HepG2 (cell line): ENCODE measurements around the gene PPP1R13B. TPM values are rescaled to one million over a fixed set of nuclear protein-coding genes. Genes with fewer than 3 reads are reported as not detected.

Experiments
- JUN ChIP-seq: sonication (generic); formaldehyde crosslinking; IDR thresholded peaks from 2 replicates; pipeline ENCODE4 v1.4.0; 2020; ENCODE audit warnings: mild to moderate bottlenecking, missing genetic modification reagents
- JUNB ChIP-seq: sonication (generic); formaldehyde crosslinking; IDR thresholded peaks from 2 replicates; pipeline ENCODE4 v1.8.0; 2022; ENCODE audit warnings: missing genetic modification reagents, mild to moderate bottlenecking, borderline replicate concordance
- KAT7 ChIP-seq: IDR thresholded peaks from 2 replicates; pipeline ENCODE4 v1.6.1; 2018; ENCODE audit warnings: borderline replicate concordance, missing compliant biosample characterization
- MTF2 ChIP-seq: sonication (generic); formaldehyde crosslinking; IDR thresholded peaks from 2 replicates; pipeline ENCODE4 v1.5.0; 2020; ENCODE audit warnings: missing genetic modification reagents, borderline replicate concordance
- NCOA5 ChIP-seq: sonication (generic); formaldehyde crosslinking; IDR thresholded peaks from 2 replicates; pipeline ENCODE4 v1.4.0; 2020; ENCODE audit warnings: missing genetic modification reagents
- SIX4 ChIP-seq: sonication (generic); formaldehyde crosslinking; IDR thresholded peaks from 2 replicates; pipeline ENCODE4 v1.4.0; 2020; ENCODE audit warnings: missing genetic modification reagents
- SOX6 ChIP-seq, 2 experiments: fragments of 450-650 bp in 1 of 2; sonication (generic) in 1 of 2; formaldehyde crosslinking in 1 of 2; IDR thresholded peaks; 2 replicates each; pipeline versions ENCODE4 v1.4.0 to v1.6.1; 2017 to 2020; ENCODE audit warnings: antibody characterized with exemption in 1 of 2, mild to moderate bottlenecking in 1 of 2, missing genetic modification reagents in 1 of 2
- SSRP1 ChIP-seq: IDR thresholded peaks from 2 replicates; pipeline ENCODE4 v1.6.1; 2016; ENCODE audit warnings: control low read depth
- ZBTB21 ChIP-seq: sonication (generic); formaldehyde crosslinking; IDR thresholded peaks from 2 replicates; pipeline ENCODE4 v1.4.0; 2020; ENCODE audit warnings: missing genetic modification reagents
- ZMYM4 ChIP-seq: sonication (generic); formaldehyde crosslinking; IDR thresholded peaks from 2 replicates; pipeline ENCODE4 v1.8.1; 2023; ENCODE audit warnings: mild to moderate bottlenecking, missing genetic modification reagents
- ZNF367 ChIP-seq: sonication (generic); formaldehyde crosslinking; IDR thresholded peaks from 2 replicates; pipeline ENCODE4 v1.4.0; 2020; ENCODE audit warnings: missing genetic modification reagents, borderline replicate concordance
- ZNF547 ChIP-seq: sonication (generic); formaldehyde crosslinking; IDR thresholded peaks from 2 replicates; pipeline ENCODE4 v1.5.1; 2020; ENCODE audit warnings: mild to moderate bottlenecking, missing genetic modification reagents
- ZNF644 ChIP-seq: IDR thresholded peaks from 2 replicates; pipeline ENCODE4 v1.6.1; 2016; ENCODE audit warnings: low read depth
- ZNF709 ChIP-seq: sonication (generic); formaldehyde crosslinking; IDR thresholded peaks from 2 replicates; pipeline ENCODE4 v1.5.0; 2020; ENCODE audit warnings: mild to moderate bottlenecking, missing genetic modification reagents
- ZNF780A ChIP-seq: sonication (generic); formaldehyde crosslinking; IDR thresholded peaks from 2 replicates; pipeline ENCODE4 v1.8.0; 2022; ENCODE audit warnings: mild to moderate bottlenecking, missing genetic modification reagents, moderate library complexity
- ZNF891 ChIP-seq: sonication (generic); formaldehyde crosslinking; IDR thresholded peaks from 2 replicates; pipeline ENCODE4 v1.5.0; 2020; ENCODE audit warnings: mild to moderate bottlenecking, missing genetic modification reagents
- ZSCAN30 ChIP-seq: sonication (generic); formaldehyde crosslinking; IDR thresholded peaks from 2 replicates; pipeline ENCODE4 v1.5.0; 2020; ENCODE audit warnings: mild to moderate bottlenecking, missing genetic modification reagents
- ZZZ3 ChIP-seq: sonication (generic); formaldehyde crosslinking; IDR thresholded peaks from 2 replicates; pipeline ENCODE4 v1.4.0; 2020; ENCODE audit warnings: missing genetic modification reagents, mild to moderate bottlenecking, borderline replicate concordance
- polyA plus RNA-seq, 8 experiments: library from polyadenylated mRNA; depleted of rRNA in 3 of 8; stranded (reverse) in 7 of 8; unstranded in 1 of 8; fragments of >200 nt; fragmentation: Illumina TruSeq in 4 of 8; extraction: Trizol in 4 of 8; gene quantifications; 2 replicates each; pipeline versions ENCODE4 v1.2.1 to v1.2.3, GENCODE V29; 2011 to 2016; ENCODE audit warnings: low read depth in 4 of 8, missing spikeins in 1 of 8, mixed read lengths in 1 of 8; ENCODE audit not compliant: insufficient read depth in 1 of 8
- total RNA-seq, 5 experiments: library from RNA; depleted of rRNA; stranded (reverse); fragments of >200 nt; fragmentation: Illumina TruSeq; extraction: Trizol; gene quantifications; 2 replicates each; pipeline ENCODE4 v1.2.3, GENCODE V29; 2016; ENCODE audit warnings: low read depth in 1 of 5
- TF ChIP-seq, protein P1 (sequence below): sonication (generic); formaldehyde crosslinking; IDR thresholded peaks from 2 replicates; pipeline ENCODE4 v1.4.0; 2020; ENCODE audit warnings: missing genetic modification reagents
- TF ChIP-seq, protein P2 (sequence below): sonication (generic); formaldehyde crosslinking; IDR thresholded peaks from 2 replicates; pipeline ENCODE4 v1.4.0; 2020; ENCODE audit warnings: mild to moderate bottlenecking, missing genetic modification reagents, borderline replicate concordance
- TF ChIP-seq, protein P3 (sequence below): IDR thresholded peaks from 2 replicates; pipeline ENCODE4 v1.6.1; 2018; ENCODE audit warnings: missing genetic modification reagents, mild to moderate bottlenecking, missing compliant biosample characterization
- TF ChIP-seq, protein P4 (sequence below): sonication (generic); formaldehyde crosslinking; conservative IDR thresholded peaks from 2 replicates; pipeline ENCODE4 v1.5.0; 2020; ENCODE audit warnings: missing genetic modification reagents

PPP1R13B gene
- total and polyA plus RNA-seq, 2 of the 13 experiments (the other 11 are each of a cell fraction or from before 2014, with no cell fraction given) = 4.6 to 9.4 TPM

GRCh38 chr14:103879570-103880347 is 32.4 kb upstream of the PPP1R13B start (continued):
- TF ChIP-seq, protein P1, sequence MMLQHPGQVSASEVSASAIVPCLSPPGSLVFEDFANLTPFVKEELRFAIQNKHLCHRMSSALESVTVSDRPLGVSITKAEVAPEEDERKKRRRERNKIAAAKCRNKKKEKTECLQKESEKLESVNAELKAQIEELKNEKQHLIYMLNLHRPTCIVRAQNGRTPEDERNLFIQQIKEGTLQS = 0 out of 2 replicates have a peak, but pooled peaks have one; percentile 62
- peak; percentile 92 for TF ChIP-seq KAT7 (CRISPR knock-in tag)
- no peak for TF ChIP-seq JUN
- TF ChIP-seq, protein P2, sequence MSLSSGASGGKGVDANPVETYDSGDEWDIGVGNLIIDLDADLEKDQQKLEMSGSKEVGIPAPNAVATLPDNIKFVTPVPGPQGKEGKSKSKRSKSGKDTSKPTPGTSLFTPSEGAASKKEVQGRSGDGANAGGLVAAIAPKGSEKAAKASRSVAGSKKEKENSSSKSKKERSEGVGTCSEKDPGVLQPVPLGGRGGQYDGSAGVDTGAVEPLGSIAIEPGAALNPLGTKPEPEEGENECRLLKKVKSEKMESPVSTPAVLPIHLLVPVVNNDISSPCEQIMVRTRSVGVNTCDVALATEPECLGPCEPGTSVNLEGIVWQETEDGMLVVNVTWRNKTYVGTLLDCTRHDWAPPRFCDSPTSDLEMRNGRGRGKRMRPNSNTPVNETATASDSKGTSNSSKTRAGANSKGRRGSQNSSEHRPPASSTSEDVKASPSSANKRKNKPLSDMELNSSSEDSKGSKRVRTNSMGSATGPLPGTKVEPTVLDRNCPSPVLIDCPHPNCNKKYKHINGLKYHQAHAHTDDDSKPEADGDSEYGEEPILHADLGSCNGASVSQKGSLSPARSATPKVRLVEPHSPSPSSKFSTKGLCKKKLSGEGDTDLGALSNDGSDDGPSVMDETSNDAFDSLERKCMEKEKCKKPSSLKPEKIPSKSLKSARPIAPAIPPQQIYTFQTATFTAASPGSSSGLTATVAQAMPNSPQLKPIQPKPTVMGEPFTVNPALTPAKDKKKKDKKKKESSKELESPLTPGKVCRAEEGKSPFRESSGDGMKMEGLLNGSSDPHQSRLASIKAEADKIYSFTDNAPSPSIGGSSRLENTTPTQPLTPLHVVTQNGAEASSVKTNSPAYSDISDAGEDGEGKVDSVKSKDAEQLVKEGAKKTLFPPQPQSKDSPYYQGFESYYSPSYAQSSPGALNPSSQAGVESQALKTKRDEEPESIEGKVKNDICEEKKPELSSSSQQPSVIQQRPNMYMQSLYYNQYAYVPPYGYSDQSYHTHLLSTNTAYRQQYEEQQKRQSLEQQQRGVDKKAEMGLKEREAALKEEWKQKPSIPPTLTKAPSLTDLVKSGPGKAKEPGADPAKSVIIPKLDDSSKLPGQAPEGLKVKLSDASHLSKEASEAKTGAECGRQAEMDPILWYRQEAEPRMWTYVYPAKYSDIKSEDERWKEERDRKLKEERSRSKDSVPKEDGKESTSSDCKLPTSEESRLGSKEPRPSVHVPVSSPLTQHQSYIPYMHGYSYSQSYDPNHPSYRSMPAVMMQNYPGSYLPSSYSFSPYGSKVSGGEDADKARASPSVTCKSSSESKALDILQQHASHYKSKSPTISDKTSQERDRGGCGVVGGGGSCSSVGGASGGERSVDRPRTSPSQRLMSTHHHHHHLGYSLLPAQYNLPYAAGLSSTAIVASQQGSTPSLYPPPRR = peak; percentile 85; the same call in 1 of the 2 replicates
- no peak for TF ChIP-seq ZZZ3 (CRISPR knock-in tag)
- TF ChIP-seq SSRP1 = no peak
- TF ChIP-seq SIX4 (CRISPR knock-in tag) = no peak; the same call in 1 of the 2 replicates
- no peak for TF ChIP-seq NCOA5 (CRISPR knock-in tag)
- TF ChIP-seq SOX6 (IDR thresholded peaks at IDR 0.05) = no peak
- peak; percentile 94 for TF ChIP-seq SOX6 (CRISPR knock-in tag; IDR thresholded peaks at IDR 0.05)
- peak; percentile 39; the same call in 1 of the 2 replicates for TF ChIP-seq ZBTB21 (CRISPR knock-in tag)
- peak; percentile 65; the same call in 1 of the 2 replicates for TF ChIP-seq ZNF891 (CRISPR knock-in tag)
- no peak for TF ChIP-seq ZNF367 (CRISPR knock-in tag)
- peak; percentile 69; the same call in 1 of the 2 replicates for TF ChIP-seq ZMYM4 (CRISPR knock-in tag)
- TF ChIP-seq ZNF644 = 0 out of 2 replicates have a peak, but pooled peaks have one; percentile 8
- TF ChIP-seq, protein P3, sequence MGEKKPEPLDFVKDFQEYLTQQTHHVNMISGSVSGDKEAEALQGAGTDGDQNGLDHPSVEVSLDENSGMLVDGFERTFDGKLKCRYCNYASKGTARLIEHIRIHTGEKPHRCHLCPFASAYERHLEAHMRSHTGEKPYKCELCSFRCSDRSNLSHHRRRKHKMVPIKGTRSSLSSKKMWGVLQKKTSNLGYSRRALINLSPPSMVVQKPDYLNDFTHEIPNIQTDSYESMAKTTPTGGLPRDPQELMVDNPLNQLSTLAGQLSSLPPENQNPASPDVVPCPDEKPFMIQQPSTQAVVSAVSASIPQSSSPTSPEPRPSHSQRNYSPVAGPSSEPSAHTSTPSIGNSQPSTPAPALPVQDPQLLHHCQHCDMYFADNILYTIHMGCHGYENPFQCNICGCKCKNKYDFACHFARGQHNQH (CRISPR knock-in tag) = peak; percentile 96; the same call in 1 of the 2 replicates
- no peak for TF ChIP-seq ZNF709
- no peak for TF ChIP-seq MTF2 (CRISPR knock-in tag)
- TF ChIP-seq ZSCAN30 = no peak
- TF ChIP-seq, protein P4, sequence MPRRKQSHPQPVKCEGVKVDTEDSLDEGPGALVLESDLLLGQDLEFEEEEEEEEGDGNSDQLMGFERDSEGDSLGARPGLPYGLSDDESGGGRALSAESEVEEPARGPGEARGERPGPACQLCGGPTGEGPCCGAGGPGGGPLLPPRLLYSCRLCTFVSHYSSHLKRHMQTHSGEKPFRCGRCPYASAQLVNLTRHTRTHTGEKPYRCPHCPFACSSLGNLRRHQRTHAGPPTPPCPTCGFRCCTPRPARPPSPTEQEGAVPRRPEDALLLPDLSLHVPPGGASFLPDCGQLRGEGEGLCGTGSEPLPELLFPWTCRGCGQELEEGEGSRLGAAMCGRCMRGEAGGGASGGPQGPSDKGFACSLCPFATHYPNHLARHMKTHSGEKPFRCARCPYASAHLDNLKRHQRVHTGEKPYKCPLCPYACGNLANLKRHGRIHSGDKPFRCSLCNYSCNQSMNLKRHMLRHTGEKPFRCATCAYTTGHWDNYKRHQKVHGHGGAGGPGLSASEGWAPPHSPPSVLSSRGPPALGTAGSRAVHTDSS (CRISPR knock-in tag) = no peak
- no peak for TF ChIP-seq JUNB (CRISPR knock-in tag)
- no peak for TF ChIP-seq ZNF780A (CRISPR knock-in tag)
- TF ChIP-seq ZNF547 (CRISPR knock-in tag) = no peak
